Duodenal mucosa (tissue), 2 donors: ENCODE results near the gene CHCHD3.

Experiments used
- H3K27ac ChIP-seq: one replicate; pipeline ENCODE4 v1.7.0; 2013; ENCODE audit warnings: low read depth, low read length
- H3K27me3 ChIP-seq, 2 donors: one replicate each; pipeline ENCODE4 v1.7.0; 2013; ENCODE audit warnings: low read length in 2 of 2, control low read depth in 1 of 2; ENCODE audit not compliant: insufficient read depth in 2 of 2, control insufficient read depth in 1 of 2
- H3K36me3 ChIP-seq, 2 donors: one replicate each; pipeline ENCODE4 v1.7.0; 2013; ENCODE audit warnings: low read length in 2 of 2, control low read depth in 1 of 2; ENCODE audit not compliant: insufficient read depth in 2 of 2, control insufficient read depth in 1 of 2
- H3K4me1 ChIP-seq, 2 donors: one replicate each; pipeline ENCODE4 v1.7.0; 2013; ENCODE audit warnings: low read length in 2 of 2, control low read depth in 1 of 2; ENCODE audit not compliant: insufficient read depth in 2 of 2, control insufficient read depth in 1 of 2
- H3K4me3 ChIP-seq, 2 donors: one replicate each; pipeline ENCODE4 v1.7.0; 2013; ENCODE audit warnings: low read length in 2 of 2, low read depth in 1 of 2
- H3K9ac ChIP-seq, 2 donors: one replicate each; pipeline ENCODE4 v1.7.0; 2013; ENCODE audit warnings: low read length in 2 of 2, low read depth in 1 of 2
- H3K9me3 ChIP-seq, 2 donors: one replicate each; pipeline ENCODE4 v1.7.0; 2013; ENCODE audit warnings: low read length in 2 of 2, control low read depth in 1 of 2; ENCODE audit not compliant: control insufficient read depth in 1 of 2

The CHCHD3 gene

GRCh38 chr7:133029463-133029862 is 52.4 kb downstream of the CHCHD3 start:
- H3K4me3 ChIP-seq, result no peak overlapping the region
- no peak overlapping the region for H3K9ac ChIP-seq
- H3K36me3 ChIP-seq, result no peaks in the 10 kb centered on the region
- peaks cover 2 to 6% of the 10 kb centered on the region in 2 donors for H3K9me3 ChIP-seq
- H3K27me3 ChIP-seq, result no peaks in the 10 kb centered on the region
- no peak overlapping the region for H3K27ac ChIP-seq
- no peaks in the 10 kb centered on the region for H3K4me1 ChIP-seq

DNA sequence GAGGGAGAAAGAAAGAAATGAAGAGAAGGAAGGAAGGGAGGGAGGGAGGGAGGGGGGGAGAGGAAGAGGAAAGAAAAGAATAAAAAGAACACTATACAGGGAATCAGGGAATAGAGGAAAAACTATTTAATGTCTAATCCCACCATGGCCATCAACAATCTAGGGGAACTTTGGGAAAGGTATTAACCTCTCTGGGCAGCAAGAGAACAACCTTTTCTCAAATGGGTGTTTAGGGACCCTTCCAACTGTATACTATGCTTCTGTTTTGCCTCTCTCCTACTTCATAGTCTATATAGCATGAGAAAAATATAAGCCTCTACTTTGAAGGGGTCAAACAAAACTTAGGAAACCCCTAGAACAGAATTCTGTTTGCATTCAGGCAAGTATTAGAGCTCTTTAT is 54.5 kb downstream of the CHCHD3 start:
- H3K4me3 ChIP-seq, result no peak overlapping the region
- H3K9ac ChIP-seq, result no peak overlapping the region
- H3K27me3 ChIP-seq, result no peaks in the 10 kb centered on the region
- peaks cover 2 to 6% of the 10 kb centered on the region in 2 donors for H3K9me3 ChIP-seq
- peaks cover 0 to 2% of the 10 kb centered on the region in 2 donors for H3K36me3 ChIP-seq
- no peak overlapping the region for H3K27ac ChIP-seq
- H3K4me1 ChIP-seq, result no peaks in the 10 kb centered on the region

GRCh38 chr7:133026210-133026859 is 55.6 kb downstream of the CHCHD3 start:
- H3K9me3 ChIP-seq, result peaks cover 2 to 6% of the 10 kb centered on the region in 2 donors

DNA sequence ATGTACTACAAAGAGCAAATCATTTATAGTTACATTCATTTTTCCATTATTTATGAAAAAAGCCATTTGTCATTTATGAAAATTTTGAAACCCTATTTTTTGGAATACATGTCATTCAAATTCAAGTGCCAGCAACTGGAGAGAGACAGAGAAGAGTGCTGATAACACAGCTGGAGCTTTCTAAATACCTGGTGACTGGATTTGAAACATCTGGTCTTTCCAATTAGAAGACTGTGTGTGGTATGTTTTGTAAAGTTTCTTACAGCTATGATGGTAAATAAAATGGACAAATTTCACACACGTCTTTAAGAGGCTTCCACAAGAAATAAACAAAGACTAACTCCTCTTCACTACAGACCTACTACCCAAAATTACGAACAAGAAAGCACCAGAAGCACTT is 56.8 kb downstream of the CHCHD3 start:
- Histone ChIP-seq H3K4me1 (no peaks in the 10 kb centered on the region), H3K9ac (no peak overlapping the region), H3K4me3 (no peak overlapping the region), H3K27me3 (no peaks in the 10 kb centered on the region), H3K27ac (no peak overlapping the region), H3K36me3 (peaks cover 2 to 3% of the 10 kb centered on the region in 2 donors), H3K9me3 (peaks cover 2 to 6% of the 10 kb centered on the region in 2 donors)

More at GRCh38 chr7:133026210-133026859, 55.6 kb downstream of the CHCHD3 start:
- Histone ChIP-seq H3K4me1 (no peaks in the 10 kb centered on the region), H3K9ac (no peak overlapping the region), H3K36me3 (peaks cover 0 to 2% of the 10 kb centered on the region in 2 donors), H3K4me3 (no peak overlapping the region), H3K27ac (no peak overlapping the region), H3K27me3 (no peaks in the 10 kb centered on the region)

- Histone ChIP-seq H3K27me3 (no peaks in the 10 kb centered on the region), H3K4me1 (no peaks in the 10 kb centered on the region), H3K9ac (no peak overlapping the region), H3K36me3 (peaks cover 2 to 3% of the 10 kb centered on the region in 2 donors), H3K9me3 (peaks cover 2 to 6% of the 10 kb centered on the region in 2 donors), H3K27ac (no peak overlapping the region), H3K4me3 (no peak overlapping the region)
These were observed 57.3 kb downstream of the CHCHD3 start for GRCh38 chr7:133024596-133024995.

DNA sequence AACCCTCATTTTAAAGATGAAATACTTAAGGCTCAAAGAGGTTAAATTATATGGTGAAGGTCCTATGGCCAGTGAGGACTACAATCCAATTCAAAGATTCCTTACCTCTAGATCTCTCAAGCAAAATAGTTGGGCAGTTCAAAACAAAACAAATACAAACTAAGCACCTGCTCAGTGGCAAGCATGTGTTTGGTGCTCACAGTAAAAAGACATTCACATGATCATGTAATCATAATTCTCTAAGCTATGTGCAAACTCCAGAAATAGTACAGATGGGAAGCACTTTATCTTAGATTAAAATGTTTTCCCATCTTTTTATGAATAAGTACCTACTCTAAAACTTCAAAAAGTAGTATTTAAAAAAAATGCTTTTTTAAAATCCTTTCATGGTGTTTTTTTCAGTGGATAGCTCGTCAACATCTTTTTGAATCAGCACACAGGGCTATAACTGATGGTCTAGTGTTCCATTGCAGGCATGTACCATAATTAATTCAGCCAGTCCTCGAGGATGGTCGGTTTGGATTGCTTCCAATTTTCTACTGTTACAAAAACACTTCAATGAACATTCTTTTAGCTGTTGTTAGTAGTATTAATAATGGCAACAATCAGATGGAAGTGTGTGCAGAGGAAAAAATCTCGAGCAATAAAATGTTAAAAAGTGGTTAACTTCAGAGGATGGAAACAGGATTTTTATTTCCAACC is 58.4 kb downstream of the CHCHD3 start:
- H3K4me1 ChIP-seq, result no peaks in the 10 kb centered on the region
- H3K9me3 ChIP-seq, result peaks cover 2 to 6% of the 10 kb centered on the region in 2 donors

GRCh38 chr7:133022661-133023060 is 59.2 kb downstream of the CHCHD3 start:
- Histone ChIP-seq H3K27me3 (no peaks in the 10 kb centered on the region), H3K4me3 (no peak overlapping the region), H3K36me3 (peaks cover 2 to 3% of the 10 kb centered on the region in 2 donors), H3K9ac (no peak overlapping the region), H3K4me1 (no peaks in the 10 kb centered on the region), H3K9me3 (peaks cover 2 to 6% of the 10 kb centered on the region in 2 donors), H3K27ac (no peak overlapping the region)

More for the DNA sequence above, 58.4 kb downstream of the CHCHD3 start:
- H3K27ac ChIP-seq, result no peak overlapping the region
- peaks cover 2 to 3% of the 10 kb centered on the region in 2 donors for H3K36me3 ChIP-seq
- H3K9ac ChIP-seq, result no peak overlapping the region
- H3K27me3 ChIP-seq, result no peaks in the 10 kb centered on the region
- no peak overlapping the region for H3K4me3 ChIP-seq

DNA sequence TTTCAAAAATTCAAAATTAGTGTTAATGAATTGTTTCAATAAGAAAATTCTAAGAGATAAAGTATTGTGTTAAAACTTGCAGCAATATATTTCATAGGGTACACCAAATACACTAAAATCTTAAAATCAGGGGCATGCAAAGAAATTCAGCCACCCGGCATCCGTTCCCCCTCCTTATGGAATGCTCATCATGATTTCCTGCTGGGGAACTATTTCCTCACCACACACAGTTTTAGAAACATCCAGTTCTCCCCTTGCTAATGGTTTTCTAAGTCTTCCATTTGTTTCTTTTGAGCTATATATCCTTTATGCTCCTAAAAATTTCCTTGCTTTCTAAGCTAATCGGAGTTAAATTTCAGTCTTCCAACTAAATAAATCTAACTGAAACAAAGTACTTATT is 60.7 kb downstream of the CHCHD3 start:
- no peak overlapping the region for H3K4me3 ChIP-seq
- no peak overlapping the region for H3K27ac ChIP-seq
- H3K27me3 ChIP-seq, result no peaks in the 10 kb centered on the region
- H3K9me3 ChIP-seq, result peaks cover 0 to 2% of the 10 kb centered on the region in 2 donors
- no peaks in the 10 kb centered on the region for H3K4me1 ChIP-seq
- no peak overlapping the region for H3K9ac ChIP-seq
- peaks cover 2 to 3% of the 10 kb centered on the region in 2 donors for H3K36me3 ChIP-seq

DNA sequence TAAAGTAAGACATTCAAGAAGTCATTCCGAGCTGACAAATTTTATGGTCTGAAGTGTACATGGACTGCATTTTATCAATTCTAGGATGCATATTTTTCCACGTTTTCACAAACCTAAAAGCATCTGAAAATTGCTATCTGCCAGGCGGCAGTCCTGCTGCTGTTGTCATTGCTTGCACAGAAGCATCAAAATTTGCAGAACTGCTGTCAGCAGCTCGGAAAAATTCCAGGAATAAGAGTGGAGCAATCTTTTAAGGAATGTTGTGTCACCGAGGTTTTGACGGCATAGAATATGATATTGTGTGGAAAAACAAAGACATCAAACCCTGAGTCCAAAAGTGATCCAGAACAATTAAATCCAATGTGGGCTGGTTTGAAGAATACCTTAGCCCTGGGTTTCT is 61.4 kb downstream of the CHCHD3 start:
- Histone ChIP-seq H3K9me3 (no peaks in the 10 kb centered on the region), H3K36me3 (peaks cover 2 to 3% of the 10 kb centered on the region in 2 donors), H3K9ac (no peak overlapping the region), H3K4me1 (no peaks in the 10 kb centered on the region), H3K4me3 (no peak overlapping the region), H3K27ac (no peak overlapping the region), H3K27me3 (no peaks in the 10 kb centered on the region)

GRCh38 chr7:133019590-133019989 is 62.3 kb downstream of the CHCHD3 start:
- Histone ChIP-seq H3K9me3 (no peaks in the 10 kb centered on the region), H3K27me3 (no peaks in the 10 kb centered on the region), H3K27ac (no peak overlapping the region), H3K4me1 (no peaks in the 10 kb centered on the region), H3K36me3 (peaks cover 2 to 3% of the 10 kb centered on the region in 2 donors), H3K4me3 (no peak overlapping the region), H3K9ac (no peak overlapping the region)
